ENCODE measurements around the gene FOXD4L6. TPM values are rescaled to one million over a fixed set of nuclear protein-coding genes. Genes with fewer than 3 reads are reported as not detected.
"Not testable (repeated sequence)": the region's sequence is repeated elsewhere in the genome, so short reads cannot be mapped to it uniquely, and the experiment has no call there.

Gene FOXD4L6
- total RNA-seq, 4 donors from 2014 or later = 0.72 TPM; not detected in 3

GRCh38 chr9:41111414-41111813, 17.1 kb downstream of the FOXD4L6 start:
- peaks cover 23% of the 10 kb centered on the region for H3K27me3 ChIP-seq
- H3K4me3 ChIP-seq; H3K9me3 ChIP-seq; H3K27ac ChIP-seq; H3K4me1 ChIP-seq; H3K36me3 ChIP-seq; DNase-seq (ENCODE audit: low spot score in 2 of 2): not testable (repeated sequence)
- WGBS = 87% methylated on average over 11 of the region's 12 CpGs

GRCh38 chr9:41110913-41111312, 17.6 kb downstream of the FOXD4L6 start:
- peaks cover 24% of the 10 kb centered on the region for H3K27me3 ChIP-seq
- not testable (repeated sequence) for H3K27ac ChIP-seq; DNase-seq (ENCODE audit: low spot score in 2 of 2); H3K9me3 ChIP-seq; H3K36me3 ChIP-seq; H3K4me3 ChIP-seq; H3K4me1 ChIP-seq
- WGBS = 47% methylated on average over 9 of the region's 10 CpGs

- 27% methylated on average over 5 of the region's 13 CpGs for WGBS
Measured at GRCh38 chr9:41109253-41109652, 19.2 kb downstream of the FOXD4L6 start.

GRCh38 chr9:41108816-41109215, 19.7 kb downstream of the FOXD4L6 start:
- H3K9me3 ChIP-seq; H3K36me3 ChIP-seq; H3K4me3 ChIP-seq; H3K4me1 ChIP-seq; H3K27ac ChIP-seq; DNase-seq (ENCODE audit: low spot score in 2 of 2): not testable (repeated sequence)
- no CpG with 5 or more reads among the region's 22 CpGs for WGBS
- peaks cover 28% of the 10 kb centered on the region for H3K27me3 ChIP-seq

More at GRCh38 chr9:41109253-41109652, 19.2 kb downstream of the FOXD4L6 start:
- not testable (repeated sequence) for DNase-seq (ENCODE audit: low spot score in 2 of 2); H3K4me3 ChIP-seq; H3K4me1 ChIP-seq; H3K27ac ChIP-seq; H3K9me3 ChIP-seq; H3K36me3 ChIP-seq
- H3K27me3 ChIP-seq = peaks cover 28% of the 10 kb centered on the region

- H3K36me3 ChIP-seq; DNase-seq (ENCODE audit: low spot score in 2 of 2); H3K4me1 ChIP-seq; H3K4me3 ChIP-seq; H3K9me3 ChIP-seq; H3K27ac ChIP-seq: not testable (repeated sequence)
- 75% methylated on average over 6 of the region's 34 CpGs for WGBS
- peaks cover 28% of the 10 kb centered on the region for H3K27me3 ChIP-seq
Measured at GRCh38 chr9:41106472-41107116, 21.9 kb downstream of the FOXD4L6 start.

GRCh38 chr9:41105557-41106253, 22.8 kb downstream of the FOXD4L6 start:
- H3K4me1 ChIP-seq; H3K4me3 ChIP-seq; H3K9me3 ChIP-seq; DNase-seq (ENCODE audit: low spot score in 2 of 2); H3K27ac ChIP-seq; H3K36me3 ChIP-seq: not testable (repeated sequence)
- peaks cover 21% of the 10 kb centered on the region for H3K27me3 ChIP-seq
- 57% methylated on average over 9 of the region's 13 CpGs for WGBS

GRCh38 chr9:41104542-41104941, 23.9 kb downstream of the FOXD4L6 start:
- H3K4me1 ChIP-seq; H3K4me3 ChIP-seq; H3K9me3 ChIP-seq; H3K36me3 ChIP-seq; DNase-seq (ENCODE audit: low spot score in 2 of 2); H3K27ac ChIP-seq: not testable (repeated sequence)
- H3K27me3 ChIP-seq = peaks cover 21% of the 10 kb centered on the region
- WGBS = 29% methylated on average over 6 of the region's 19 CpGs

GRCh38 chr9:41100508-41100907, 28.0 kb downstream of the FOXD4L6 start:
- H3K36me3 ChIP-seq; H3K4me1 ChIP-seq; H3K27me3 ChIP-seq; H3K4me3 ChIP-seq; H3K9me3 ChIP-seq; H3K27ac ChIP-seq; DNase-seq (ENCODE audit: low spot score in 2 of 2): not testable (repeated sequence)
- WGBS = 58% methylated on average over 7 of the region's 7 CpGs

- H3K4me3 ChIP-seq; H3K27ac ChIP-seq; H3K27me3 ChIP-seq; H3K4me1 ChIP-seq; DNase-seq (ENCODE audit: low spot score in 2 of 2); H3K36me3 ChIP-seq; H3K9me3 ChIP-seq: not testable (repeated sequence)
- 75% methylated on average over 4 of the region's 4 CpGs for WGBS
Measured at GRCh38 chr9:41098759-41099158, 29.7 kb downstream of the FOXD4L6 start.

GRCh38 chr9:41095060-41095459, 33.4 kb downstream of the FOXD4L6 start:
- not testable (repeated sequence) for H3K4me3 ChIP-seq; DNase-seq (ENCODE audit: low spot score in 2 of 2); H3K36me3 ChIP-seq; H3K4me1 ChIP-seq; H3K9me3 ChIP-seq; H3K27me3 ChIP-seq; H3K27ac ChIP-seq
- WGBS = 29% methylated on average over 2 of the region's 2 CpGs

- not testable (repeated sequence) for H3K27me3 ChIP-seq; H3K4me3 ChIP-seq; DNase-seq (ENCODE audit: low spot score in 2 of 2); H3K4me1 ChIP-seq; H3K36me3 ChIP-seq; H3K27ac ChIP-seq; H3K9me3 ChIP-seq
- WGBS = 53% methylated on average over 3 of the region's 9 CpGs
Measured at GRCh38 chr9:41094010-41094773, 34.3 kb downstream of the FOXD4L6 start.

GRCh38 chr9:41090922-41091321, 37.6 kb downstream of the FOXD4L6 start:
- DNase-seq (ENCODE audit: low spot score in 2 of 2); H3K27ac ChIP-seq; H3K27me3 ChIP-seq; H3K36me3 ChIP-seq; H3K9me3 ChIP-seq; H3K4me1 ChIP-seq; H3K4me3 ChIP-seq: not testable (repeated sequence)

GRCh38 chr9:41090386-41090785, 38.1 kb downstream of the FOXD4L6 start:
- not testable (repeated sequence) for H3K4me3 ChIP-seq; H3K4me1 ChIP-seq; H3K27me3 ChIP-seq; H3K27ac ChIP-seq; DNase-seq (ENCODE audit: low spot score in 2 of 2); H3K9me3 ChIP-seq; H3K36me3 ChIP-seq
- WGBS = 71% methylated on average over 1 of the region's 1 CpG
